K562 (cell line): ENCODE measurements around the gene EGR1. TPM values are rescaled to one million over a fixed set of nuclear protein-coding genes. Genes with fewer than 3 reads are reported as not detected.

Experiments used
- ARID2 ChIP-seq: fragments of 450-650 bp; IDR thresholded peaks from 2 replicates; pipeline ENCODE4 v1.6.1; 2017; ENCODE audit warnings: antibody characterized with exemption, mild to moderate bottlenecking
- CHD2 ChIP-seq: IDR thresholded peaks from 2 replicates; pipeline ENCODE4 v1.6.1; 2011; ENCODE audit warnings: low read depth, low read length
- ELF4 ChIP-seq: fragments of 450-650 bp; formaldehyde crosslinking; IDR thresholded peaks from 2 replicates; pipeline ENCODE4 v1.4.0; 2022; ENCODE audit warnings: missing genetic modification characterization
- ETV6 ChIP-seq, 3 experiments: fragments of 150-350 bp in 1 of 3; sonication (generic) in 1 of 3; formaldehyde crosslinking in 1 of 3; IDR thresholded peaks; 2 replicates each; pipeline versions ENCODE4 v1.6.1 to v1.8.0; 2014 to 2022; ENCODE audit warnings: borderline replicate concordance in 2 of 3, low read depth in 2 of 3, antibody characterized with exemption in 1 of 3, low read length in 1 of 3, mild to moderate bottlenecking in 1 of 3, missing genetic modification reagents in 1 of 3
- KDM5B ChIP-seq: fragments of 200-600 bp; sonication (generic); IDR thresholded peaks from 2 replicates; pipeline ENCODE4 v1.6.1; 2012; ENCODE audit warnings: low read depth, mild to moderate bottlenecking, moderate library complexity, low read length, control low read depth, inconsistent platforms; ENCODE audit not compliant: insufficient replicate concordance
- POLR2A ChIP-seq: fragments of 450-650 bp; conservative IDR thresholded peaks from 2 replicates; pipeline ENCODE4 v1.6.1; 2016
- POLR2B ChIP-seq: fragments of 450-650 bp; IDR thresholded peaks from 2 replicates; pipeline ENCODE4 v1.6.1; 2018; ENCODE audit warnings: low read depth; ENCODE audit not compliant: partially characterized antibody
- SMAD1 ChIP-seq: fragments of 150-350 bp; IDR thresholded peaks from 2 replicates; pipeline ENCODE4 v1.6.1; 2014; ENCODE audit warnings: low read length, low read depth; ENCODE audit not compliant: partially characterized antibody
- SUPT5H ChIP-seq: fragments of 450-650 bp; IDR thresholded peaks from 2 replicates; pipeline ENCODE4 v1.6.1; 2016
- THRAP3 ChIP-seq: fragments of 450-650 bp; IDR thresholded peaks from 2 replicates; pipeline ENCODE4 v1.6.1; 2016; ENCODE audit warnings: mild to moderate bottlenecking, inconsistent platforms, borderline replicate concordance
- TOE1 ChIP-seq, 2 experiments: fragments of 450-650 bp in 1 of 2; sonication (generic) in 1 of 2; formaldehyde crosslinking in 1 of 2; IDR thresholded peaks; 2 replicates each; pipeline versions ENCODE4 v1.7.1 to v1.8.0; 2016 to 2022; ENCODE audit warnings: borderline replicate concordance in 2 of 2, mild to moderate bottlenecking in 2 of 2, antibody characterized with exemption in 1 of 2, inconsistent platforms in 1 of 2, low read depth in 1 of 2, missing genetic modification reagents in 1 of 2, moderate library complexity in 1 of 2
- ZC3H4 ChIP-seq: sonication (generic); formaldehyde crosslinking; IDR thresholded peaks from 2 replicates; pipeline ENCODE4 v1.9.0; 2021; ENCODE audit warnings: missing genetic modification reagents, borderline replicate concordance
- ZNF174 ChIP-seq: fragments of 250-450 bp; sonication (Bioruptor Pico); IDR thresholded peaks from 2 replicates; pipeline ENCODE4 v1.4.0; 2020; ENCODE audit warnings: mild to moderate bottlenecking
- ZNF584 ChIP-seq: fragments of 200-800 bp; sonication (Bioruptor generic); IDR thresholded peaks from 2 replicates; pipeline ENCODE4 v1.6.1; 2016; ENCODE audit warnings: low read depth, mild to moderate bottlenecking, missing genetic modification characterization, missing compliant biosample characterization
- polyA plus RNA-seq, 8 experiments: library from polyadenylated mRNA; depleted of rRNA in 4 of 8; stranded (reverse) in 5 of 8; unstranded in 3 of 8; fragments of >200 nt; fragmentation: Nextera tagmentation in 2 of 8; fragmentation: Illumina TruSeq in 1 of 8; extraction: Ambion mirVana in 2 of 8; extraction: Trizol in 1 of 8; gene quantifications; 2 replicates each; pipeline versions ENCODE4 v1.2.1 to v1.2.3, GENCODE V29; 2011 to 2014; ENCODE audit warnings: inconsistent platforms in 1 of 8, missing spikeins in 1 of 8
- total RNA-seq, 7 experiments: library from RNA; depleted of rRNA in 6 of 7; stranded (reverse); fragments of >200 nt in 6 of 7; fragmentation: Illumina TruSeq in 2 of 7; extraction: Trizol in 2 of 7; gene quantifications; 2 replicates each; pipeline versions ENCODE4 v1.2.1 to v1.2.3, GENCODE V29; 2011 to 2021; ENCODE audit warnings: low replicate concordance in 1 of 7
- TF ChIP-seq, protein P1 (sequence below), 2 experiments: fragments of 450-650 bp in 1 of 2; IDR thresholded peaks; 2 replicates each; pipeline ENCODE4 v1.6.1; 2011 to 2017; ENCODE audit warnings: low read depth in 2 of 2, antibody characterized with exemption in 1 of 2, borderline replicate concordance in 1 of 2, low read length in 1 of 2, mild to moderate bottlenecking in 1 of 2, mixed read lengths in 1 of 2; ENCODE audit not compliant: control insufficient read depth in 1 of 2
- TF ChIP-seq, protein P2 (sequence below): fragments of 450-650 bp; formaldehyde crosslinking; IDR thresholded peaks from 2 replicates; pipeline ENCODE4 v1.4.0; 2020; ENCODE audit warnings: mild to moderate bottlenecking, moderate library complexity
- TF ChIP-seq, protein P3 (sequence below): fragments of 250-450 bp; sonication (Bioruptor Pico); IDR thresholded peaks from 2 replicates; pipeline ENCODE4 v1.8.0; 2021; ENCODE audit warnings: borderline replicate concordance, mild to moderate bottlenecking, moderate library complexity; ENCODE audit not compliant: poor library complexity, severe bottlenecking
- TF ChIP-seq, protein P4 (sequence below), 2 experiments: fragments of 150-350 bp in 1 of 2; IDR thresholded peaks; 2 replicates each; pipeline ENCODE4 v1.6.1; 2012 to 2016; ENCODE audit warnings: low read depth in 2 of 2, low read length in 2 of 2, mild to moderate bottlenecking in 1 of 2, moderate library complexity in 1 of 2

The EGR1 gene
- total and polyA plus RNA-seq, 9 of the 15 experiments (the other 6 are each of a cell fraction or from before 2014, with no cell fraction given): 1.3 to 132 (median 21.5) TPM

DNA sequence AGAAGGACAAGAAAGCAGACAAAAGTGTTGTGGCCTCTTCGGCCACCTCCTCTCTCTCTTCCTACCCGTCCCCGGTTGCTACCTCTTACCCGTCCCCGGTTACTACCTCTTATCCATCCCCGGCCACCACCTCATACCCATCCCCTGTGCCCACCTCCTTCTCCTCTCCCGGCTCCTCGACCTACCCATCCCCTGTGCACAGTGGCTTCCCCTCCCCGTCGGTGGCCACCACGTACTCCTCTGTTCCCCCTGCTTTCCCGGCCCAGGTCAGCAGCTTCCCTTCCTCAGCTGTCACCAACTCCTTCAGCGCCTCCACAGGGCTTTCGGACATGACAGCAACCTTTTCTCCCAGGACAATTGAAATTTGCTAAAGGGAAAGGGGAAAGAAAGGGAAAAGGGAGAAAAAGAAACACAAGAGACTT, 2.4 kb downstream of the EGR1 start (continued):
- TF ChIP-seq CHD2 (no peak), POLR2A (peak; percentile 96), SMAD1 (peak; percentile 93), ETV6 (IDR thresholded peaks at IDR 0.05; ENCODE audit: borderline replicate concordance in 1 of 2, low read depth in 2 of 2, low read length in 1 of 2) (peak in 1 of 2 experiments; percentile 7; a peak in 1 of 4 replicates), ETV6 (CRISPR knock-in tag; IDR thresholded peaks at IDR 0.05; ENCODE audit: borderline replicate concordance) (no peak), ZC3H4 (CRISPR knock-in tag) (peak; percentile 20; the same call in 1 of the 2 replicates), POLR2B (peak; percentile 98), ZNF584 (0 out of 2 replicates have a peak, but pooled peaks have one; percentile 16), SUPT5H (peak; percentile 99), TOE1 (IDR thresholded peaks at IDR 0.05; ENCODE audit: borderline replicate concordance) (peak; percentile 52; the same call in 1 of the 2 replicates), TOE1 (CRISPR knock-in tag; IDR thresholded peaks at IDR 0.05; ENCODE audit: borderline replicate concordance, low read depth) (no peak), THRAP3 (0 out of 2 replicates have a peak, but pooled peaks have one; percentile 72), ZNF174 (no peak), ELF4 (CRISPR knock-in tag) (no peak), ARID2 (peak; percentile 71), KDM5B (peak; percentile 27)
- TF ChIP-seq, protein P1, sequence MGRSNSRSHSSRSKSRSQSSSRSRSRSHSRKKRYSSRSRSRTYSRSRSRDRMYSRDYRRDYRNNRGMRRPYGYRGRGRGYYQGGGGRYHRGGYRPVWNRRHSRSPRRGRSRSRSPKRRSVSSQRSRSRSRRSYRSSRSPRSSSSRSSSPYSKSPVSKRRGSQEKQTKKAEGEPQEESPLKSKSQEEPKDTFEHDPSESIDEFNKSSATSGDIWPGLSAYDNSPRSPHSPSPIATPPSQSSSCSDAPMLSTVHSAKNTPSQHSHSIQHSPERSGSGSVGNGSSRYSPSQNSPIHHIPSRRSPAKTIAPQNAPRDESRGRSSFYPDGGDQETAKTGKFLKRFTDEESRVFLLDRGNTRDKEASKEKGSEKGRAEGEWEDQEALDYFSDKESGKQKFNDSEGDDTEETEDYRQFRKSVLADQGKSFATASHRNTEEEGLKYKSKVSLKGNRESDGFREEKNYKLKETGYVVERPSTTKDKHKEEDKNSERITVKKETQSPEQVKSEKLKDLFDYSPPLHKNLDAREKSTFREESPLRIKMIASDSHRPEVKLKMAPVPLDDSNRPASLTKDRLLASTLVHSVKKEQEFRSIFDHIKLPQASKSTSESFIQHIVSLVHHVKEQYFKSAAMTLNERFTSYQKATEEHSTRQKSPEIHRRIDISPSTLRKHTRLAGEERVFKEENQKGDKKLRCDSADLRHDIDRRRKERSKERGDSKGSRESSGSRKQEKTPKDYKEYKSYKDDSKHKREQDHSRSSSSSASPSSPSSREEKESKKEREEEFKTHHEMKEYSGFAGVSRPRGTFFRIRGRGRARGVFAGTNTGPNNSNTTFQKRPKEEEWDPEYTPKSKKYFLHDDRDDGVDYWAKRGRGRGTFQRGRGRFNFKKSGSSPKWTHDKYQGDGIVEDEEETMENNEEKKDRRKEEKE (IDR thresholded peaks at IDR 0.05; ENCODE audit: borderline replicate concordance in 1 of 2, control insufficient read depth in 1 of 2, low read depth in 2 of 2, low read length in 1 of 2): peak in 1 of 2 experiments; percentile 56; a peak in 1 of 4 replicates
- TF ChIP-seq, protein P2, sequence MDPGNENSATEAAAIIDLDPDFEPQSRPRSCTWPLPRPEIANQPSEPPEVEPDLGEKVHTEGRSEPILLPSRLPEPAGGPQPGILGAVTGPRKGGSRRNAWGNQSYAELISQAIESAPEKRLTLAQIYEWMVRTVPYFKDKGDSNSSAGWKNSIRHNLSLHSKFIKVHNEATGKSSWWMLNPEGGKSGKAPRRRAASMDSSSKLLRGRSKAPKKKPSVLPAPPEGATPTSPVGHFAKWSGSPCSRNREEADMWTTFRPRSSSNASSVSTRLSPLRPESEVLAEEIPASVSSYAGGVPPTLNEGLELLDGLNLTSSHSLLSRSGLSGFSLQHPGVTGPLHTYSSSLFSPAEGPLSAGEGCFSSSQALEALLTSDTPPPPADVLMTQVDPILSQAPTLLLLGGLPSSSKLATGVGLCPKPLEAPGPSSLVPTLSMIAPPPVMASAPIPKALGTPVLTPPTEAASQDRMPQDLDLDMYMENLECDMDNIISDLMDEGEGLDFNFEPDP (CRISPR knock-in tag): no peak
- TF ChIP-seq, protein P3, sequence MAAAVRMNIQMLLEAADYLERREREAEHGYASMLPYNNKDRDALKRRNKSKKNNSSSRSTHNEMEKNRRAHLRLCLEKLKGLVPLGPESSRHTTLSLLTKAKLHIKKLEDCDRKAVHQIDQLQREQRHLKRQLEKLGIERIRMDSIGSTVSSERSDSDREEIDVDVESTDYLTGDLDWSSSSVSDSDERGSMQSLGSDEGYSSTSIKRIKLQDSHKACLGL (CRISPR knock-in tag): no peak
- TF ChIP-seq, protein P4, sequence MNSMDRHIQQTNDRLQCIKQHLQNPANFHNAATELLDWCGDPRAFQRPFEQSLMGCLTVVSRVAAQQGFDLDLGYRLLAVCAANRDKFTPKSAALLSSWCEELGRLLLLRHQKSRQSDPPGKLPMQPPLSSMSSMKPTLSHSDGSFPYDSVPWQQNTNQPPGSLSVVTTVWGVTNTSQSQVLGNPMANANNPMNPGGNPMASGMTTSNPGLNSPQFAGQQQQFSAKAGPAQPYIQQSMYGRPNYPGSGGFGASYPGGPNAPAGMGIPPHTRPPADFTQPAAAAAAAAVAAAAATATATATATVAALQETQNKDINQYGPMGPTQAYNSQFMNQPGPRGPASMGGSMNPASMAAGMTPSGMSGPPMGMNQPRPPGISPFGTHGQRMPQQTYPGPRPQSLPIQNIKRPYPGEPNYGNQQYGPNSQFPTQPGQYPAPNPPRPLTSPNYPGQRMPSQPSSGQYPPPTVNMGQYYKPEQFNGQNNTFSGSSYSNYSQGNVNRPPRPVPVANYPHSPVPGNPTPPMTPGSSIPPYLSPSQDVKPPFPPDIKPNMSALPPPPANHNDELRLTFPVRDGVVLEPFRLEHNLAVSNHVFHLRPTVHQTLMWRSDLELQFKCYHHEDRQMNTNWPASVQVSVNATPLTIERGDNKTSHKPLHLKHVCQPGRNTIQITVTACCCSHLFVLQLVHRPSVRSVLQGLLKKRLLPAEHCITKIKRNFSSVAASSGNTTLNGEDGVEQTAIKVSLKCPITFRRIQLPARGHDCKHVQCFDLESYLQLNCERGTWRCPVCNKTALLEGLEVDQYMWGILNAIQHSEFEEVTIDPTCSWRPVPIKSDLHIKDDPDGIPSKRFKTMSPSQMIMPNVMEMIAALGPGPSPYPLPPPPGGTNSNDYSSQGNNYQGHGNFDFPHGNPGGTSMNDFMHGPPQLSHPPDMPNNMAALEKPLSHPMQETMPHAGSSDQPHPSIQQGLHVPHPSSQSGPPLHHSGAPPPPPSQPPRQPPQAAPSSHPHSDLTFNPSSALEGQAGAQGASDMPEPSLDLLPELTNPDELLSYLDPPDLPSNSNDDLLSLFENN (IDR thresholded peaks at IDR 0.05; ENCODE audit: low read depth in 2 of 2, low read length in 2 of 2): peak in 1 of 2 experiments; percentile 46; a peak in 1 of 4 replicates
